Anterior cingulate cortex (tissue), 58 donors: ENCODE data around the gene MORN1.
A peak's percentile ranks its signal among the peaks of the same experiment; 100 is the strongest.

ENCODE experiments used
- DNase-seq, 58 donors: peaks; one replicate each; lab custom pipeline; 2025; lab: John Stamatoyannopoulos, UW

MORN1 gene

DNA sequence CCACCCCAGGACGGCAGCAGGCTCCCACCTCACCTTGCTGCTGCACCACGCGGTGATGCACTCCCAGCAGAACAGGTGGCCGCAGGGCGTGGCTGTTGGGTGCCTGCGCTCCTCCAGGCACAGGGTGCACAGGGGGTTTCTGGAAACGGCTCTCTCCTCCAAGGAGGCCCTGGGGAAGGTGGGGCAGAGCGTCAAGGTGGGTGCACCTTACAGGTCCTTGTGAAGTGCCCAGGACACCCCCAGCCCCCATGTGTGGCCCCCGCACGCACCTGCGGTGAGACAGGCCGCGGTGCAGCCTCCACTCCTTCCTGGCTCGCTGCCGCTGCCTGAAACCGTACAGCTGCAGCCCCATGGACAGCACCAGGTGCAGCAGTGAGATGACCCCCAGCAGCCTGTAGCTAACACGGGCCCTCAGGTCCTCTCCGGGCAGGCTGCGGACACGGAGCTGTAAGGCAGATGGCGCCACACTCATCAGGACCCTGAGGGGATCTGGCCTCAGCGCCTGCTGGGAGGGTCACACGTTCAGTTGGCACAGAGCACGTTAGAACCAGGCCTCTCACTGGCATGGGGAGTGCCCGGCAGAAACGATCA lies 15.2 kb upstream of the MORN1 start:
- DNase-seq = no peak

DNA sequence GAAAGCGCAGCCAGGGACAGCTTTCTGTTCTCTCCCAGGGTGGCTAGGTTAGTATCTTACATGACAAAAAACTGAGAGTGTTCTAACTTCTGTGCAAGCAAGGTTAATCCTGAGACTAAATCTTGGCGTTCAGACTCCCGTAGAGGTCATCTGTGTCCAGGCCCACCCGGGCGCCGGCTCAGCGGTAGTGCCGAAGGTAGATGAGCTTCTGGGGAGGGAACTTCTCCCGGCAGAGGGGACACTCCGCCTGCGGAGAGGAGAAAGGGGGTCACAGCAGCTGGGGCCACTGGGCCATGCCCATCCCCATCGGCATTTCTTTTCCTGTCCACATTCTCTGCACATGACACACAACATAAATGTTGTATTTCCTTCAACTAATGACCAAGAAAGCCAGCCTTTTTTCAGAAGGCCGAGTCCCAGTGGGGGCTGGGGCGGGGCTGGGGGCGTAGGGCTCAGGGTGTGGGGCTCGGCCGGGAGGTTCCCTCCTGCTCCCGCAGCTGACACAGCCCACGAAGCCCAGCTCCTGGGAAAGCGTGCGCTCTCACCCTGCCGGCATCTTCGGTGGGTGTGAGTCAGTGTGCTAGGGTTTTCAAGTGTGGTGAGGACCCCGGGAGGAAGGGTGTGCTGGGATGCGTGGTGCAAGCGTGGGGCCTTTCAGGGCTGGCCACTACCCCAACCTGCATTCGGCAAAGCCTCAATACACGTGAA lies 14.4 kb upstream of the MORN1 start:
- DNase-seq = no peak

DNA sequence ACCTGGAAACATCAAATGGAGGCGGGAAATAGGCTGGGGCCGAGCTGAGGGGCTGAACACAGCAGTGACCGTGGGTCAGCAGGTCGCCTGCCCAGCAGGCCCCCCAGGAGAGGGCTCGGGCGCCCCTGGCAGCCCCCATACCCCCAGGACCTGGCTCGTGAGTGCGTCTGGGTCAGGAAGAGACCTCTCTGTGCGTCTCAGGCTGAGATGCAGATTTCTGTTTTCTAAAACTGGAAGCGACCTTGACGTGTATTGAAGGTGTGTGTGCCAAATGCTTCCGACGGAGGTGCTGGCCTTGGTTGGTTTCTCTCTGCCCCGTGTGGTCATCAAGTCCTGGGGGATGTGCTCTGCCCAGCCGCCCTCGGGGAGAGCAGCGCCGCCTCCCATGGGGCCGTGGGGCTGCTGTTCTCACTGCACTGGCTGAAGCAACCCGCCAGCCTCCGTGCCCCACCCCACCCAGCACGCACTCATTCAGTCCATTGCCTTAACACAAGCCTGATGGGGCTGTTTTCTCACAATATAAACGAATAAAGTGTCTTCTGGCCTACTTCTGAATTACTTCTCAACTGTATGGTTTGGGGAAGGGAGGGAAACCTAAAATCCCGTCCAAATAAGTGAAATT lies 13.6 kb upstream of the MORN1 start:
- no peak for DNase-seq

DNA sequence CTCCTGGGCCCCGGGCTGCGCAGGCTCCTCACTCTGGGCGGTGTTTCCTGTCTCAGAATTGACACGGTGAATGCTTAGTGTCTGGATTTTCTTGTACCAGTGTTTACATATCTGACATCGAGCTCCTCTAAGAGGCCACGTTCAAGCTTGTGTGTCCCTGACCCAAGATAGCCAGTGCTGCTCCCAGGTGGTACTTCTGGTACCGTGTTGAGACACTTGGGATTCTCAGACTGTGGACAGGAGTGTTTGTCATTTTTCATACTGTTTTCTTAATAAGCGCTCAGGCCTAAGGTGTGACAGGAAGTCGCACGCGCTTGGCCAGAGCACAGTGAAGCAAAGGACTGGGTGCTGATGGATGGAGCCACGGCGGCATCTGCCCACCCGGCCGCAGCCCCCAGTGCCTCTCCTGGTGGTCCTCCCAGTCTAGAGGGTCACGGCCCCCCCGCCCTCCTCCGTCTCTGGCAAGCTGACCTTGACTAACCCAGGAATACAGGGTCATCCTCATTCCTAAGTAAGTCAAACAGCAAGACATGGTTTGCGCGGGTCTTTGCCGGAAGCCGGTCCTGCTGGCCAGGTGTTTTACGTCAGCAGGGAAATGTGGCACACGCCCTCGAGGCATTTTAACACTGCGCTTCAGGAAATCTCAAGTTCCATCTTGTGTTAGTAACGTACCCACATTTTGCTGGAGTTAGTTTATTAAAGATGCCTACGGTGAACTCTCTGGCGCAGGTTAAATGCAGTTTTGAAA lies 13.0 kb upstream of the MORN1 start:
- DNase-seq = no peak

DNA sequence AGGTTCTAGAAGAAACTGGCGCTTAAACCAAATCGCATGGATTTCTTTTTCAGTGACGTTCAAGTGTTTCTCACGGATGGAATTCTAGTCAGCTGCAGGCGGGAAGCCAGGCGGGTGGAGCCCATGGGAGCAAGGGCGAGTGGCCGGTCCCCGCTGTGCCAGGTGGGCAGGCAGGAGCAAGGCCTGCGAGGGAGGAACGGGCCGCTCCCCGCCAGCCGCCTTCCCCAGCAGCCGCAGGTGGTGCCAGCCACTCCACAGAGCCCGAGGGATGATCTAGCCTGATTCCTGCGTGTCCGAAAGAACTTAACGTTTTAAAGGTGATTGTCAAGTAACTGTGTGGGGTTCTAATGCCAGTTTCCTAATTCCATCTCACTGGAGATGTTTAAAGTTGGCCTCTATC lies 11.9 kb upstream of the MORN1 start:
- DNase-seq = no peak

DNA sequence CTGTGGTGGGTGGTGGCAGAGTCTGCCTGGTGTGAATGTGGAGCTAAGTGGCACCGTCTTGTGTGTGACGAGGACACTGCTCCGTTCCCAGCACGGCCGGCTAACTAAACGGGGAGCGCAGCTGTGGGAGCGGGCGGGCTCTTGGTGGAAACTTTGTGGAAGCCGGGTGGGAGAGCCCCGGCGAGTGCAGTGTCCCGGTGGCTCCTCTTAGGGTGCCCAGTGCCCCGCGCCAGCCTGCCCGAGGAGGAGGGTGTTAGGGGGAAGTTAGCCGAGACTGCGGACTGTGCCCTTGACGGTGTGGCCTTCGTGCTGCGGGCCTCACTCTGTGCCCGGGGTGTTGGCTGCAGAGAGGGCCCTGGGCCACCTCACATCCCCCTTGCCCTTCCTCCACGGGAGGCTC lies 11.1 kb upstream of the MORN1 start:
- peak in 1 of 58 donors; percentile 5 for DNase-seq

DNA sequence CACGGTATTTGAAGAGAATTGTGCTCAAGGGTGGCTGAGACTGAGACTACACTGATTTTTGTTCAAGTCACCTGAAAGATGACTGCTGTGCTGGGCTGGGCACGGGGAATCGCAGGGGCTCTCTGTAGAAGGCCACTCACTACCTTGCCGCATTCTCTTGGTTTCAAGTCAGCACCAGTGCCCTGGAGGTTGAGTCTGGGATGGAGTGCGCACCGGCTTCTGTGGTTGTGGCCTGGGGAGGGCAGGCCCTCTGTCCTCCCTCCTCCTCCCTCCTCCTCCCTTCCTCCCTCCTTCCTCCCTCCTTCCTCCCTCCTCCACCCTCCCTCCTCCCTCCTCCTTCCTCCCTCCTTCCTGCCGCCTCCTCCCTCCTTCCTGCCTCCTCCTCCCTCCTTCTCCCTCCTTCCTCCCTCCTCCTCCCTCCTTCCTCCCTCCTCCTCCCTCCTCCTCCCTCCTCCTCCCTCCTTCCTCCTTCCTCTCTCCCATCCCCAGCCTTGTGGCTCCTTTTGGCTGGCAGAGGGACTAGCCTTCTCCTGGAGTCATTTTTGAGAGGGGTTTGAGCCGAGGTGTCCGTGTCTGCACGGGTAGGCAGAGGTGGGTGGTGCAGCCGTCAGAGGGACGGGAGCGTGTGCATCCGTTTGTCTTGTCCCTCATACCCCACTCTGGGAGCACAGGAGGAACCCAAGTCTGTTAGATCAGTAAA lies 9.7 kb upstream of the MORN1 start:
- no peak for DNase-seq

DNA sequence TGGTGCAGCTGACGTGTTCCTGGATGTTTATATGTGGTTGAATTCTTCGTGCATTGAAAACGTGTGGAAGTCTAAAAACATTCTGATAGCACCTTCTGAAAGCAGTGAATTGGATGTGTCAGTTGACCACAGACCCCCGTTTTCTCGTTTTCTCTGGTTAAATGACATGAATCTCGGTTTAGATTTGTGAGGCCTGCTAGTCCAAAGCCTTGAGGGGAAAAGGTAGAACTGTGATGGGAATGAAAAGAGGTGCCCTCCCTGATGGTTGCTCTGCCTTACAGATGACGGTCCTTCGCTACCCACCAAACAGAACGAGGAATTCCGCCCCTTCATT lies 9.2 kb upstream of the MORN1 start:
- no peak for DNase-seq

DNA sequence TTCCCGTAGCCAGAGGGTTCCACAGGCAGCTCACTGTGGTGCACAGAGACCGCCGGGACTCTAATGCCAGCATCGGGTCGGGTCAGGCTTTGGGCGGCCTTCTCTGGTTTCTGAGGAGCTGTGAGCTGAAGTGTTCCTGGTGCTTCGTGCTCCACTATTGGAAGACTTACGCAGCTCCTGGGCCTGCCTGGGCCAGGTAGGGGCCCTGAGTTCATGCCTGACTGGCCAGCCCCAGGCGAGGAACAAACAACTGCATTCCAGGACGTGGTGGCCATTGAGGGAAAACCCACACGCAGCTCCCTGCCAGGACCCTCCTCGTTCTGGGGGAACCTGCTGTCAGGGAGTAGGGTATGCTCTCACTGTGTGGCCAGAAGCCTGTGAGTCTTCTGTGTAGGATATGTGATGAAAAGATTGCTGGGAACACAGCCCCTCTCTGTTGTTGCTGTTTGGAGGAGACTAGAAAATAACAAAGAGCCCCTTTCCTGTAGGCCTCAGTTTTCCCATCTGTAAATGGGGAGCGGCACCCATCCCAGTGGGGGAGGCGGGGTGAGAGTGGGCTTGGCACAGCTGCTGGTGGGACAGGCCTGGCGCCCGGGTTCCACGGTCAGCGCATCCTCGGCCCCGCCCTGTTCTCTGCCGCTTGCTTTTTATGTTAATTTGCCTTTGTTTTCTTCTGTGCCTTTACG lies 8.7 kb upstream of the MORN1 start:
- DNase-seq = no peak

DNA sequence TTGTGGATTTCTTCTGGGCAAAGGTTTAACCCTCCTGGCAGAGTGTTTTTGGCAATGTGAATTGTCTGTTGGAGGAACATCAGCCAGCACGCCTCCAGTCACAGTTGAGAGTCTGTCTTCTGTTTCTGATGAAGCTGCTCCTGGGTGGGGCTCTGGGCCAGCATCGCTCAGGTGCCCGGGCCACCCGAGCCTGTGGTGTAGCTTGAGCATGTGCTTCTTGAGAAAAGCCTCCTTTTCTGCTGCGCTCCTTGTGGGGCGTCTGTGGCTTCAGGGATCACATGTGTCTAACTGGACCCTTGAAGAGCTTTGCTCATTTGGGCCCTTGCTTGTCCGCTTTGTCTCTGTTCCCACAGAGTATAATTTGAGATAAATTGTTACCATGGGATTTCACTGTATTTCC lies 7.5 kb upstream of the MORN1 start:
- no peak for DNase-seq

DNA sequence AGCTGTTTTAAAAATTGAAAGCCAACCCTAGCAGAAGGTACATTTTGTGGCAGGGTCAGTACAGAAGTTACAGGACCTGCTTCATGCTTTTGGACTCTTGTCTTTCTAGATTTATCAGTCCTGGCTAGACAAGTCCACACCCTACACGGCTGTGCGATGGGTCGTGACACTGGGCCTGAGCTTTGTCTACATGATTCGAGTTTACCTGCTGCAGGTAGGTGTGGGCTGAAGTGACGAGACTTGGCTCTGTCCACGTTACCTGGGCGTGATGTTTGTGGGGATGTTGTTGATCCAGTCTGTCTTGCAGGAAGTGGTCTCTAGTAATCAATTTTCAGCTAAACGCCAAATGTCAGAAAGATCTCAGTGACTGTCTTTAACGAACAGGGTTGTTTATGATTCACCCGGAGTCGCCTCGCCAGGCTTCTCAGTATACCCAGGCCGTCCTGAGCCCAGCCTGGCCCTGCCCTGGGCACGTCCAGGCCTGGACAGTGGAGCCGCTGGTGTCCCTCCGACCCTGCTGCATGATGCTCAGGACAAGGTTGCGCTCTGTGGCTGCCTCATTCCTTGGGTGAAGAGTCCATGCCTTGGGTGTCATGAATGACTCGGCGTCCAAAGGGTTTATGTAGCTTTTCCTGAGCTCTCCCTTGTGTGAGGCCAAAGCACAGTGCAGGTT lies 5.8 kb upstream of the MORN1 start:
- DNase-seq = no peak

DNA sequence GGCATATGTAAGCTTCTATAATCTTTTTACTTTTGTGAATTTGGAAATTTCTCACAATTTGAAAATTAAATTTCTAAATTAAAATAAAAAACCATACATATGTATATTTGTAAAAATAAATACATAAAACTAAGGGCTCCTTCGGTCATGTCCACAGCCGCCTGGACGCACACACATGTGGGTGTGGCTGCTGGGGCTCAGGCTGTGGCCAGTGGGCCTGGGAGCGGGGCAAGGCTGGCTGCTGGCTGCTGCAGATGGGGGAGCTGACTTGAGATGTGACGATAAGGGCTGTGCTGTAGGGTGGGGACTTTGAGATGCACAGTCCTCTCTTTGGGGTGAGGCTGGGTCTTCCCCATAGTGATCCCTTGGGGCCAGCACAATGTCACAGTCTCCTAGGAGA lies 5.1 kb upstream of the MORN1 start:
- DNase-seq = no peak

DNA sequence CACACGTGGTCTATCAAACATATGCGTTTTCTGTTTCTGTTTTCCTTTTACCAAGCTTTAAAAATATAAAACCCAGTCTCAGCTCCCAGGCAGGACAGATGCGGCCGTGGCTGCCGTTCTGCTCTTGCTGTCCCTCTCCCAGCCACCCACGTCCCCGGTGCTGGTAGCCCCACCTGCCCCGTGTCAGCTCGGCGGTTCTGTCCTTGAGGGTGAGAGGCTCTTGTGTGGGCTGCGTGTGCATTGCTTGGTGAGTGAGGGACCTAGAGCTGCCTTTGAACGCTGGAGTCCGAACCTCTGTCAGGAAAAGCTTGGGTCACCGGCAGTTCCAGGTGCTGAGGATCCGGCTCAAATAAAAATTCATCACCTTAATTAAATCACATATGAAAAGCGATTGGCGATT lies 4.7 kb upstream of the MORN1 start:
- DNase-seq = no peak

DNA sequence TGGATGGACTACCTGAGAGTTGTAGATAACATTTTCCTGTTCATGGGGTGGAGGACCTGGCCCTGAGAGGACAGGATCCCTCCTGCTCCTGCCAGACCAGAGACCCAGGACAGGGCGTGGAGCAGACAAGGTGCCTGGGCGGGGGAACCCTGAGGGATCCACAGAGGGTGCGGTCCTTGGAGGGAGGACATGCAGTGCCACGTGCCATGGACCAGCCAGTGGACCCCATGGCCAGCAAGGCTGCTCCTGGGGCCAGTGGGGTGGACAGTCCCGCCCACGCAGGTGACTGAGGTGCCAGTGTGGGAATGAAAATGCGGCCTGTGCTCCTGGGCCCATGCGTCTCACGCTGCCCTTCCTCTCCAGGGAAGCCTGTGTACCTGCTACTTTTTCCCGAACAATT lies 3.9 kb upstream of the MORN1 start:
- DNase-seq = no peak

DNA sequence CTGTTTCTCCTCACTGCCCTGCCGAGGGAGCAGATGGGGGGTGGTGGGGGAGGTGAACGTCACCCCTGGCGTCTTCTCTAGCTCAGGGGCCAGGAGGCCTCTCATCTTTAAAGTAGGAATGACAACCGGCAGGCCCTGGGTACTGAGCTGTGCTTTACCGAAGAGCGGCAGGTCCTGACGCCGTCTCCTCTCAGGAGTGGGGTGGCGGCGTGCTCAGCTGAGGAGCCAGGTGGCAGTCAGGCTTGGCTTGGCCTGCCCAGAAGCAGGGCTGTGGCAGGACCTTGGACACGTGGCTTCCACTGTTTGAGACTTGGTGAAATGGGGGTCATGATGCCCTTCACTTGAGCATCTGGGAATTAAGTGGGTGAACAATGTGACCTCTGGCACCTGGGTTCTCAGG lies 3.4 kb upstream of the MORN1 start:
- no peak for DNase-seq

DNA sequence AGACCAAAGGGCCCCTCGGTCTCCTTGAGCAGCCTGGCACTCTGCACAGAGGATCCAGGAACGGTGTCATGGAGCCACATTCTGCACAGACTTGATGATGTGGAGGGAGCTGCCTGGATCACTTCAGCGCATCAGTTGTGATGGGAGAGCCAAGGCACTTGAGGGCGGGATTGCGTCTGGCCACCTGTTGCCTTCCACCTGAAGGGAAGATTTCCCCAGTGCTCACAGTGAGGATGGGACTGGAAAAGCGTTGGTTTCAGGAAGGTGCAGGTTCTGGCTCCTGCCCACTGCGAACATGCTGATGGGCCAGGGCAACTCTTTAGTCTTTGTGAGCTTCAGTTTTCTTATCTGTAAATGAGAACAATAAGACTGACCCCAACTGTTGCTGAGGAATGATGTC lies 2.9 kb upstream of the MORN1 start:
- DNase-seq = no peak

DNA sequence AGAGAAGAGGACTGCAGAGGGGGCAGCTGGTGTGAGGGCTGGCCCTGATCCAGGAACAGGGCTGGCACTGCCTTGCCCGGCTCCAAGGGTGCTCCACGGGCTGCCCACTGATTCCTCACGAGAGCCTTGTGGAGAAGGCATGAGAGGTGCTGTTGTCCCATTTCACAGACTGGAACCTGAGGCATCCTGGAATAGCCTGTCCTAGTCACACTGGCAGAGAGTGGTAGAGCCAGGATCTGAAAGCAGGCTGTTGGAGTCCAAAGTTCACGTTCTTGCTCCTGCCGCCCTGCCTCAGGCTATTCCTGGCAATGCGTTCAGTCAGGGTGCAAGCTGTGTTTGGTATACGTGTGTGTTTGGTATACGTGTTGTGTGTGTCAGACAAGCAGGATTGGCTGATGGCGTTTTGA lies 2.1 kb upstream of the MORN1 start:
- no peak for DNase-seq

DNA sequence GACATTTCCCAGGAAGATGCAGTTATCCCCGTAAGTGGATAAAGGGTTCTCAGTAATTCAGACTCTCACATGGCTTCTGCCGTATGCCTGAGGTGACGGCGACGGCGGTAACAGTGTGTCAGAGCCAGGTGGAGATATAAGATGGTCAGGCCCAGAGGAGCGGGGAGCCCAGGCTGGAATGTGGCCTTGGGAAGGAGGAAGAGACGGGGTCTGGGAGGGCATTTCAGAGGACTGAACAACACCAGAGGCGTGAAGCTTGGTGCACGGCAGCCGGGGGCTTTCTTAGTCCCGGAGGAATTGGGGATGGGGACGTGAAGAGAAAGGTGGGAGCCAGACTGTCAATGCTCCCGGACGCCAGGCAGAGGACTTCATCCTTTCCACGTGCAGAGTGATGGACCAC lies 1.3 kb upstream of the MORN1 start:
- no peak for DNase-seq

DNA sequence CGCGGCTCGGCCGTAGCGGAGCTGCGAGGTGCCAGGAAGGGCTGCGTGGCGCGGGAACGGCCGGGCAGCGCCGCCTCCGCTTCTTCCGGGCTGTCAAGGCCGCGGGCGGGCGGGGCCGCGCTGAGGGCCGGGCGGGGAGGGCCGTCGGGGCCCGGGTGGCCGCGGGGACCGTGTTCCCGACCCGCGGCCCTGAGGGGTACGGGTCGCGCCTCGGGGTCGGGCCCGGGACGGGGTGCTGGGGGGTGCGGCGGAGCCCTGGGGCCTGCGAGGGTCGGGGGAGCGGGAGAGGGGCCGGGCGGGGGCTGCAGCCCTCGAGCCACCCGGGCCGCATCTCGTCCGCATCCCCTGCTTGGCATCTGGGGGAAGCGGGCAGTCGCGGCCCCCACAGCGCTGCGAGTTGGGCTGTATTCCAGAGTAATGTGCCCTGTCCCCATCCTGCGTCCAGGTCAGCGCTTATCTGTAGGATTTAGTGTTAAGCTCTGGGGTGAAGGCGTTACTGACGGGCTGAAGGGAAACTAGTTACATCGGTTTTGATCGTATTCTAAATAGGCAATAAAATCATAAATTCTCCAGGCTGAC lies 666 bp upstream of the MORN1 start:
- no peak for DNase-seq

DNA sequence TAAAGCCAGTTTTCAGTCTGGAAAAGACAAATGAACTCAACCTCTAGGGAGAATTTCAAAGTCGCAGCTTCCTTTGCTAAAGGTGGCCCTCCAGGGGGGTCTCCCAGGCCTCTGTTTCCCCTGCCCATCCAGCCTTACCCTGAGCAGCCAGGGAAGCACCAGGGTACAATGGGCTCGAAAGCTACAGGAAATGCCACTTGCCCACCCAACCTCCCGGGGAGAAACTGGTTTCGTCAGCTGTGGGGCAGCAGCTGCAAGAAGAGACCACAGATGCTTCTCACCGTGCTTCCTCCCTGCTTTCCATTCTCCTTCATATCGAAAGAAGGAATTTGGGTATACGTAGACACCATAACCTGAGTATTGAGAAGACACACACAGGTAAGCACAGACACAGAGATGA lies 1.7 kb downstream of the MORN1 start:
- DNase-seq = no peak
